GM19025 (cell line): ENCODE results near the gene CREB1.

Experiments
- ATAC-seq: cut with Tn5 transposase; IDR thresholded peaks from one replicate; pipeline ENCODE4 v1.9.1; 2021; ENCODE audit warnings: mild to moderate bottlenecking, low read depth, moderate library complexity; ENCODE audit not compliant: unreplicated experiment

The CREB1 gene

GRCh38 chr2:207503234-207503633, 26.5 kb upstream of the CREB1 start:
- ATAC-seq, result peak; percentile 68

GRCh38 chr2:207504513-207505170, 25.1 kb upstream of the CREB1 start:
- no peak for ATAC-seq

- no peak for ATAC-seq
Measured at GRCh38 chr2:207505171-207505570, 24.6 kb upstream of the CREB1 start.

GRCh38 chr2:207505728-207506127, 24.0 kb upstream of the CREB1 start:
- ATAC-seq, result no peak

- no peak for ATAC-seq
Measured at GRCh38 chr2:207506426-207506825, 23.3 kb upstream of the CREB1 start.

GRCh38 chr2:207510148-207510547, 19.6 kb upstream of the CREB1 start:
- no peak for ATAC-seq

GRCh38 chr2:207511851-207512250, 17.9 kb upstream of the CREB1 start:
- no peak for ATAC-seq

GRCh38 chr2:207512356-207512755, 17.4 kb upstream of the CREB1 start:
- no peak for ATAC-seq

GRCh38 chr2:207513551-207514257, 16.1 kb upstream of the CREB1 start:
- no peak for ATAC-seq

- no peak for ATAC-seq
Measured at GRCh38 chr2:207514451-207514850, 15.3 kb upstream of the CREB1 start.

- ATAC-seq, result no peak
Measured at GRCh38 chr2:207515671-207516070, 14.1 kb upstream of the CREB1 start.

- ATAC-seq, result no peak
Measured at GRCh38 chr2:207516206-207516605, 13.6 kb upstream of the CREB1 start.

GRCh38 chr2:207523005-207523404, 6.8 kb upstream of the CREB1 start:
- no peak for ATAC-seq

GRCh38 chr2:207525296-207525695, 4.5 kb upstream of the CREB1 start:
- ATAC-seq, result no peak

GRCh38 chr2:207528980-207529329, 807 bp upstream of the CREB1 start:
- peak; percentile 4 for ATAC-seq

GRCh38 chr2:207530160-207531031, 634 bp downstream of the CREB1 start:
- peak; percentile 1 for ATAC-seq

- ATAC-seq, result no peak
Measured at GRCh38 chr2:207531032-207531952, 1.5 kb downstream of the CREB1 start.

GRCh38 chr2:207532676-207533075, 2.9 kb downstream of the CREB1 start:
- ATAC-seq, result no peak

- no peak for ATAC-seq
Measured at GRCh38 chr2:207533461-207534008, 3.8 kb downstream of the CREB1 start.

- no peak for ATAC-seq
Measured at GRCh38 chr2:207534417-207534816, 4.7 kb downstream of the CREB1 start.
